NCI-H510A treated with DMSO at 0.1 percent for 48 hours (cell line): Measurements from ENCODE around the gene HTR3C.

ENCODE experiments used
- DNase-seq: peaks from one replicate; lab custom pipeline; 2025; lab: John Stamatoyannopoulos, UW

The HTR3C gene

DNA sequence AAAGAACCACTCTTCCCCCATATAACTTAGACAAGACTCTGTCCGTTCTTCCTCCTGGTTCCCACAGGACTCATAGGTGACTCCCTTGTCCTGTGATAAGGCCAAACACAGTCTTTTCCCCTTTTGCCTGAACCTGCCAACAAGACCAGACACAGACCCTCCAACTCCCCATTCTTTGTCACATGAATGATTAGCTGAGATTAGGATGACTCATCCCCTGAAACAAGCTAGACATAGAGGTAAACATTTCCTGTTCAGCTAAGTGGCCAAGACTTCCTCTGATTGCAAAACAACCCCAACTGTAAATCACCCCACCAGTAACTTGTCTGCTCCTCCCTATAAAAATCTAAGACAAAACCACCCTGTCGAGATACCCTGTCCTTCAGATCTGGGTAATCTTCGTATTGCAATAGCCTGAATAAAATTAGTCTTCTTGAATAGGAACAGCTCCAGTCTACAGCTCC lies 32.6 kb downstream of the HTR3C start:
- peak; percentile 20 for DNase-seq

DNA sequence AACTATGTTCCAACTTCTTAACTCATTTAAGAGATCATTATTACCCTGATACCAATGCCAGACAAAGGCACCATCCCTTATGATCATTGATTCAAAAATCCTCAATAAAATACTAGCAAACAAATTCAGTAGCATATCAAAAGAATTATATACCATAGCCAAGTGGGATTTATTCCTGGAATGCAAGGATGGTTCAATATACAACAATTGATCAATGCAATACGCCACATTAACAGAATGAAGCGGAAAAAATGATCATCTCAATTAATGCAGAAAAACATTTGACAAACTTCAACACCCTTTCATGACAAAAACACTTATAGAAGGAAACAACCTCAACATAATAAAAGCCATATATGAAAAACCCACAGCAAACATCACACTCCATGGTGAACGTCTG lies 39.4 kb downstream of the HTR3C start:
- DNase-seq: no peak

DNA sequence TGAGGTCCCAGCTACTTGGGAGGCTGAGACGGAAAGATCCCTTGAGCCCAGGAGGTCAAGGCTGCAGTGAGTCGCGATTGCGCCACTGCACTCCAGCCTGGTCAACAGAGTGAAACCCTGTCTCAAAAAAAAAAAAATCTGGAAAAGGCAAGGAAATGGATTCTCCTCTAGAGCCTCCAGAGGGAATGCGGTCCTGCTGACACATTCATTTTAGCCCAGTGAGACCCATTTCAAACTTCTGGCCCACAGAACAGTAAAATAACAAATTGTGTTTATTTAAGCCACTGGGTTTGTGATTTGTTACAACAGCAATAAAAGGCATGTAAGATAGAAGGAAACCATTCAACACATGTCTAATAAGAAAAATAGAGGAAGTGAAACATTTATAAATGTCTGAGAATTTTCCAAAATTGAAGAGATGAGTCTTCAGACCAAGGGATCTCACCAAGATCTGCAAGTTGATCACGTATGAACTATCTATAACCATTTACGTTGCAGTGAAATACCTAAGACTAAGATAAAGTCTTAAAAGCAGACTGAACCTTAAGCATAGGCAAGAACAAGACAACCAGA lies 44.0 kb downstream of the HTR3C start, which contains the start of gene HTR3E:
HTR3E (plus strand) TSS at position 254 of the 573 bp plus-strand sequence. CDS start 466 bp downstream, outside the sequence.
- no peak for DNase-seq

DNA sequence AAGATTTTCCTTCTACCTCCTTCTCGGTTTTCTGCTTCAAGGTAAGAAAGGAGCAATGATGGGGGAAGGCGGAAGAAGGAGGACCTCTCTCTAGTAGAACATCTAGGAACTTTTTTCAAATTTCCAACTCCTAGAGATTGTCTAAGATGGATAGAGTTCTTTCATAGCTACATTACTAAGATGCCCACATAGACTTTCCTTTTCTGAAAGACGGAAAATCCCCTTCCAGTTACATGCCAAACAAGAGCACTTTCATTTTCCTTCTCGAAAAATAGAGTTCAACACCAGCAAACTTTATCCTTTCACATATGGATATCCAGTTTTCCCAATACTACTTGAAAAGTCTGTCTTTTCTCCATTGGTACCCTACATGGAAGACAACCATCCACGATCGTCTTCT lies 44.7 kb downstream of the HTR3C start:
- no peak for DNase-seq

DNA sequence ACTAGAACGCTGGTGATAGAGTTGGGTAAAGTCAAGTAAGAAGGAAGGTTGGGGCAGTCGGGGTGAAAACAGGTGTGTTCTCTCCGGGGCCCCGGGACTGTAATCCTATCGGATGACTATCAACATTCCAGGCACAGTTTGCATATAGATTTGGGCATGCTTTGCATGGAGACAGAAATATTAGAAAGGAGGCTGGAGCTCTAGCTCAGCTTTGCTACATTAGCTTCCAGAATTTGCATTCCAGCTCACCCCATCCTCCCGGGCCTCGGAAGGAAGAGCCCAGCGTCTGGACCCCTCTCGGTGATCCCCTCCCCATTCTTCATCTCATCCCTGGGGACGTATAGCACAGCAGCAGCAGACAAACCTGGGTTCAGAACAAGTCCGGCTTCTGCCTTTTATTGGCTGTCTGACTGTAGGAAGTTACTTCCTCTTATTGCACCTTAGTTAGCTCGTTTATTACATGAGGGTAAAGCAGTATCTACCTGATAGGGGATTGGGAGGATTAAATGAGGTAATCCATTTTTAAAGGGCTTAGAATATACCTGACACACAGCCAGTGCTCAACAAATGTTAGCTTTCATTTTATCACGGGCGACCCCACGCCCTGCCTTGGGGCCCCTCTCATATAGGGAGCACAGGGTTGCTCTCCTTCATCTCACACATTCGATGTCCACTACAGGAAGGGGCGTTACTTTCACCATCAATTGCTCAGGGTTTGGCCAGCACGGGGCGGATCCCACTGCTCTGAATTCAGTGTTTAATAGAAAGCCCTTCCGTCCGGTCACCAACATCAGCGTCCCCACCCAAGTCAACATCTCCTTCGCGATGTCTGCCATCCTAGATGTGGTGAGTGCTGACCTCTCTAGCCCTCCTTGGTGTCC lies 47.2 kb downstream of the HTR3C start:
- no peak for DNase-seq
